ENCODE results near the gene PRR16.

GRCh38 chr5:120529386-120529785 is 65.3 kb downstream of the PRR16 start:
- TF ChIP-seq CTCF (IDR thresholded peaks at IDR 0.05; ENCODE audit: insufficient read depth, low read length) (no peak), POLR2AphosphoS5 (IDR thresholded peaks at IDR 0.05; ENCODE audit: low read depth) (no peak)
